ENCODE results near the gene ARL4C.
A peak's percentile ranks its signal among the peaks of the same experiment; 100 is the strongest.

The ARL4C gene

DNA sequence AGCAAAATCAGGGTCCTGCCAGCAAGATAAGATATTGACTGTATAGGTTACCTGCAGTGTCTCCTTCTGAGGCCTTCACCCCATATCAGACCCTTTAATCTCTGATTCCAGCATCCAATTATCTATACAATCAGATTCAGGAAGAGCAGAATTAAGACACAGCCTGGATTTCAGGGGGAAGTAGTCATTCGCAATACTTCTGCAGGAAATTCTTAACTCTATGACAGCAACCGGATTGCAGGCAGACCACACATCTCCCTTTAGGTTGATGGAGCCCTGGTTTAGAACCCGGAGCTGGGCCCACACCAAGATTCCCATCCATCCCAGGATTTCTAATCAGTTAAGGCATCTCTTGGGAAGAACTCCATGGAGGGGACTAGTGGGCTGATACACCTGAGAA lies 9.5 kb downstream of the ARL4C start:
- H3K9me3 ChIP-seq (ENCODE audit: insufficient read depth, low read depth, low read length), result no peaks in the 10 kb centered on the region
- peaks cover 11% of the 10 kb centered on the region for H3K79me2 ChIP-seq (ENCODE audit: insufficient read depth, low read length)
- no peak overlapping the region for H3K9ac ChIP-seq (ENCODE audit: low read depth, low read length, poor library complexity, severe bottlenecking)
- H3K4me2 ChIP-seq (ENCODE audit: low read depth, low read length, poor library complexity, severe bottlenecking), result no peak overlapping the region
- H3F3A ChIP-seq (ENCODE audit: low read depth), result peaks cover 6% of the 10 kb centered on the region; the same call in 1 of the 2 replicates
- H3K36me3 ChIP-seq (ENCODE audit: insufficient read depth, low read length), result no peaks in the 10 kb centered on the region
- H4K20me1 ChIP-seq (ENCODE audit: insufficient read depth, low read length, poor library complexity, severe bottlenecking), result no peaks in the 10 kb centered on the region
- H3K27me3 ChIP-seq (ENCODE audit: insufficient read depth, low read length, poor library complexity, severe bottlenecking), result no peaks in the 10 kb centered on the region
- H2AFZ ChIP-seq (ENCODE audit: low read length), result no peak overlapping the region
- H3K9me2 ChIP-seq (replicated peaks; ENCODE audit: low read depth, low read length), result no peaks in the 10 kb centered on the region
- no peak overlapping the region for H3K4me3 ChIP-seq (ENCODE audit: low read length, poor library complexity, severe bottlenecking)
- H3K4me1 ChIP-seq (ENCODE audit: insufficient read depth, low read length, poor library complexity, severe bottlenecking), result peaks cover 66% of the 10 kb centered on the region
- TF ChIP-seq, protein P1, sequence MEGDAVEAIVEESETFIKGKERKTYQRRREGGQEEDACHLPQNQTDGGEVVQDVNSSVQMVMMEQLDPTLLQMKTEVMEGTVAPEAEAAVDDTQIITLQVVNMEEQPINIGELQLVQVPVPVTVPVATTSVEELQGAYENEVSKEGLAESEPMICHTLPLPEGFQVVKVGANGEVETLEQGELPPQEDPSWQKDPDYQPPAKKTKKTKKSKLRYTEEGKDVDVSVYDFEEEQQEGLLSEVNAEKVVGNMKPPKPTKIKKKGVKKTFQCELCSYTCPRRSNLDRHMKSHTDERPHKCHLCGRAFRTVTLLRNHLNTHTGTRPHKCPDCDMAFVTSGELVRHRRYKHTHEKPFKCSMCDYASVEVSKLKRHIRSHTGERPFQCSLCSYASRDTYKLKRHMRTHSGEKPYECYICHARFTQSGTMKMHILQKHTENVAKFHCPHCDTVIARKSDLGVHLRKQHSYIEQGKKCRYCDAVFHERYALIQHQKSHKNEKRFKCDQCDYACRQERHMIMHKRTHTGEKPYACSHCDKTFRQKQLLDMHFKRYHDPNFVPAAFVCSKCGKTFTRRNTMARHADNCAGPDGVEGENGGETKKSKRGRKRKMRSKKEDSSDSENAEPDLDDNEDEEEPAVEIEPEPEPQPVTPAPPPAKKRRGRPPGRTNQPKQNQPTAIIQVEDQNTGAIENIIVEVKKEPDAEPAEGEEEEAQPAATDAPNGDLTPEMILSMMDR (conservative IDR thresholded peaks at IDR 0.05; ENCODE audit: low read length), result no peak
- TF ChIP-seq EZH2phosphoT487 (IDR thresholded peaks at IDR 0.05; ENCODE audit: borderline replicate concordance), result no peak

DNA sequence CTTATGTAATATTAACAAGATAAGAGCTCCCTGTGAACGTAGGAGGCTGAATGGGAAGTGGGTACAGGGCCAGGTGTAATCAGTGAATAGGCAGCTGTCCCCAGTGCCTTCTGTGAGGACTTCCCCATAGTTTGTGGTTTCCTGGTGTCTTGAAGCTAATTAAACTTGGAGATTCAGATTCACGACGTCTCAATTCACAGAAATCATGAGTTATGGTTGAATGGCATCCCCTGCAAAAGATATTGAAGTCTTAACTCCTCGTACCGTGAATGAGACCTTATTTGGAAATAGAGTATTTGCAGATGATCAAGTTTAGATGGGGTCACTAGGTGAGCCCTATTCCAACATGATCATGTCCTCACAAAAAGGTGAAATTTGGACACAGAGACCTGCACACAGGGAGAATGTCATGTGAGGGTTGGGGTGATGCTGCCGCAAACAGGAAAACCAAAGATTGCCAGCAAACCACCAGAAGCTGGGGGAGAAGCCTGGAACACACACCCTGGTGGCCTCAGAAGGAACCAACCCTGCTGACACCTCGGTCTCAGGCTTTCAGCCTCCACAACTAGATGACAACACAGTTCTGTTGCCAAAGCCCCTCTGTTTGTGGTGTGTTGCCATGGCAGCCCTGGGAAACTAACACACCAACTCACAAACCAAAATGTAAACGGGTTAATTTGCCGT lies 13.2 kb downstream of the ARL4C start:
- Histone ChIP-seq H3K4me3 (ENCODE audit: low read length, poor library complexity, severe bottlenecking) (peak overlapping the region; percentile 35), H3K4me1 (ENCODE audit: insufficient read depth, low read length, poor library complexity, severe bottlenecking) (peaks cover 38% of the 10 kb centered on the region), H3K4me2 (ENCODE audit: low read depth, low read length, poor library complexity, severe bottlenecking) (peak overlapping the region; percentile 70), H4K20me1 (ENCODE audit: insufficient read depth, low read length, poor library complexity, severe bottlenecking) (no peaks in the 10 kb centered on the region), H3K9me3 (ENCODE audit: insufficient read depth, low read depth, low read length) (no peaks in the 10 kb centered on the region), H2AFZ (ENCODE audit: low read length) (no peak overlapping the region), H3K9me2 (replicated peaks; ENCODE audit: low read depth, low read length) (no peaks in the 10 kb centered on the region), H3K9ac (ENCODE audit: low read depth, low read length, poor library complexity, severe bottlenecking) (no peak overlapping the region), H3K36me3 (ENCODE audit: insufficient read depth, low read length) (no peaks in the 10 kb centered on the region), H3K27me3 (ENCODE audit: insufficient read depth, low read length, poor library complexity, severe bottlenecking) (no peaks in the 10 kb centered on the region), H3F3A (ENCODE audit: low read depth) (peaks cover 2% of the 10 kb centered on the region; the same call in 1 of the 2 replicates), H3K79me2 (ENCODE audit: insufficient read depth, low read length) (no peaks in the 10 kb centered on the region)
- TF ChIP-seq, protein P1 (conservative IDR thresholded peaks at IDR 0.05; ENCODE audit: low read length), result peak; percentile 76
- no peak for TF ChIP-seq EZH2phosphoT487 (IDR thresholded peaks at IDR 0.05; ENCODE audit: borderline replicate concordance)

DNA sequence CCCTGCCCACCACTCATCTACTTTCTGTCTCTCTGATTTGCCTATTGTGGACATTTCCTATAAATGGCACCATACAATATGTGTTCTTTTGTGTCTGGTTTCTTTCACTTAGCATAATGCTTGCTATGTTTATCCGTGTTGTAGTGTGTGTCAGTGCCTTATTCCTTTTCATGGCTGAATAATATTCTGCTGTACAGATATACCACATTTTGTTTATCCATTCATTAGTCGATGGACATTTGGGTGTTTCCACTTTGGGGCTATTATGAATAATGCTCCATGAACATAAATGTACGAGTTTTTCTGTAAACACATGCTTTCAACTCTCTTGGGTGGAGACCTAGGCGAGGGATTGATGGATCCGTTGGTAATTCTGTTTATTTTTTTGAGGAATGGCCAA lies 15.6 kb downstream of the ARL4C start:
- Histone ChIP-seq H3K9ac (ENCODE audit: low read depth, low read length, poor library complexity, severe bottlenecking) (no peak overlapping the region), H3K9me2 (replicated peaks; ENCODE audit: low read depth, low read length) (no peaks in the 10 kb centered on the region), H3K4me3 (ENCODE audit: low read length, poor library complexity, severe bottlenecking) (no peak overlapping the region), H3K4me1 (ENCODE audit: insufficient read depth, low read length, poor library complexity, severe bottlenecking) (peaks cover 24% of the 10 kb centered on the region), H3K4me2 (ENCODE audit: low read depth, low read length, poor library complexity, severe bottlenecking) (no peak overlapping the region), H2AFZ (ENCODE audit: low read length) (no peak overlapping the region), H3F3A (ENCODE audit: low read depth) (peaks cover 2% of the 10 kb centered on the region; the same call in 1 of the 2 replicates), H3K9me3 (ENCODE audit: insufficient read depth, low read depth, low read length) (no peaks in the 10 kb centered on the region), H4K20me1 (ENCODE audit: insufficient read depth, low read length, poor library complexity, severe bottlenecking) (no peaks in the 10 kb centered on the region), H3K79me2 (ENCODE audit: insufficient read depth, low read length) (no peaks in the 10 kb centered on the region), H3K36me3 (ENCODE audit: insufficient read depth, low read length) (no peaks in the 10 kb centered on the region), H3K27me3 (ENCODE audit: insufficient read depth, low read length, poor library complexity, severe bottlenecking) (no peaks in the 10 kb centered on the region)
- TF ChIP-seq EZH2phosphoT487 (IDR thresholded peaks at IDR 0.05; ENCODE audit: borderline replicate concordance), result no peak
- TF ChIP-seq, protein P1 (conservative IDR thresholded peaks at IDR 0.05; ENCODE audit: low read length), result no peak
